DND-41 (cell line): Measurements from ENCODE around the gene GTF2E1.

Experiments used
- ATAC-seq: fragments of 200-7000 bp; cut with Tn5 transposase; 3 replicates; pipeline ENCODE4 v1.9.1; 2021; ENCODE audit warnings: low read depth; ENCODE audit not compliant: insufficient read depth
- DNase-seq: peaks from one replicate; pipeline ENCODE4 v3.0.0-alpha.2; 2020
- H2AFZ ChIP-seq: 2 replicates; pipeline ENCODE4 v1.6.0; 2012; ENCODE audit warnings: low read depth, low read length
- H3K27ac ChIP-seq: 2 replicates; pipeline ENCODE4 v1.5.1; 2012; ENCODE audit warnings: low read length, inconsistent platforms
- H3K27me3 ChIP-seq: fragments of 200-600 bp; sonication (generic); 2 replicates; pipeline ENCODE4 v1.6.0; 2012; ENCODE audit warnings: low read length, mild to moderate bottlenecking, inconsistent platforms; ENCODE audit not compliant: insufficient read depth, poor library complexity
- H3K36me3 ChIP-seq: 2 replicates; pipeline ENCODE4 v1.5.1; 2012; ENCODE audit warnings: low read length, inconsistent platforms; ENCODE audit not compliant: insufficient read depth
- H3K4me1 ChIP-seq: 2 replicates; pipeline ENCODE4 v1.5.1; 2012; ENCODE audit warnings: mild to moderate bottlenecking, low read length; ENCODE audit not compliant: insufficient read depth
- H3K4me2 ChIP-seq: 2 replicates; pipeline ENCODE4 v1.6.0; 2012; ENCODE audit warnings: mild to moderate bottlenecking, moderate library complexity, low read length, inconsistent platforms; ENCODE audit not compliant: insufficient read depth
- H3K4me3 ChIP-seq, 2 experiments: fragments of 200-600 bp in 1 of 2; shearing (Covaris generic) in 1 of 2; 2 replicates each; pipeline ENCODE4 v1.5.1; 2012 to 2016; ENCODE audit warnings: inconsistent platforms in 2 of 2, low read length in 2 of 2, mild to moderate bottlenecking in 2 of 2, low read depth in 1 of 2, moderate library complexity in 1 of 2
- H3K79me2 ChIP-seq: 2 replicates; pipeline ENCODE4 v1.6.0; 2012; ENCODE audit warnings: low read length, inconsistent platforms; ENCODE audit not compliant: insufficient read depth
- H3K9ac ChIP-seq: 2 replicates; pipeline ENCODE4 v1.6.0; 2012; ENCODE audit warnings: low read depth, mild to moderate bottlenecking, inconsistent platforms, low read length, moderate library complexity
- H3K9me3 ChIP-seq: 2 replicates; pipeline ENCODE4 v1.5.1; 2012; ENCODE audit warnings: low read length, moderate library complexity, mild to moderate bottlenecking, inconsistent platforms; ENCODE audit not compliant: insufficient read depth, severe bottlenecking
- H4K20me1 ChIP-seq: 2 replicates; pipeline ENCODE4 v1.6.0; 2012; ENCODE audit warnings: low read length; ENCODE audit not compliant: insufficient read depth
- CTCF ChIP-seq: IDR thresholded peaks from 2 replicates; pipeline ENCODE4 v1.5.1; 2012; ENCODE audit warnings: borderline replicate concordance, low read length, moderate library complexity, mild to moderate bottlenecking; ENCODE audit not compliant: poor library complexity, severe bottlenecking; ENCODE audit errors: extremely low read depth
- EZH2 ChIP-seq: IDR thresholded peaks from 3 replicates; pipeline ENCODE4 v1.6.1; 2012; ENCODE audit warnings: borderline replicate concordance, low read depth, mild to moderate bottlenecking, moderate library complexity, low read length, inconsistent platforms; ENCODE audit not compliant: severe bottlenecking

The GTF2E1 gene

GRCh38 chr3:120764206-120764605 is 21.7 kb downstream of the GTF2E1 start:
- H3K4me1 ChIP-seq: no peaks in the 10 kb centered on the region
- no peak overlapping the region for H3K4me2 ChIP-seq
- TF ChIP-seq EZH2 (no peak), CTCF (no peak)
- peaks cover 10% of the 10 kb centered on the region; the same call in 1 of the 2 replicates for H4K20me1 ChIP-seq
- peaks cover 44% of the 10 kb centered on the region for H3K79me2 ChIP-seq
- ATAC-seq: no peak
- H3K9ac ChIP-seq: no peak overlapping the region
- H3K9me3 ChIP-seq: no peaks in the 10 kb centered on the region
- H2AFZ ChIP-seq: no peak overlapping the region
- no peak overlapping the region for H3K27ac ChIP-seq
- H3K27me3 ChIP-seq: no peaks in the 10 kb centered on the region
- DNase-seq: no peak
- no peak overlapping the region for H3K4me3 ChIP-seq
- no peaks in the 10 kb centered on the region for H3K36me3 ChIP-seq

GRCh38 chr3:120765830-120766493 is 23.4 kb downstream of the GTF2E1 start:
- ATAC-seq: no peak
- Histone ChIP-seq H2AFZ (no peak overlapping the region), H3K9ac (no peak overlapping the region), H4K20me1 (peaks cover 13% of the 10 kb centered on the region; the same call in 1 of the 2 replicates), H3K79me2 (peaks cover 50% of the 10 kb centered on the region), H3K4me1 (no peaks in the 10 kb centered on the region), H3K4me3 (no peak overlapping the region), H3K27ac (no peak overlapping the region), H3K9me3 (no peaks in the 10 kb centered on the region), H3K4me2 (no peak overlapping the region), H3K36me3 (peaks cover 5% of the 10 kb centered on the region; the same call in 1 of the 2 replicates), H3K27me3 (no peaks in the 10 kb centered on the region)
- DNase-seq: no peak
- no peak for TF ChIP-seq EZH2
- TF ChIP-seq CTCF: no peak

GRCh38 chr3:120766576-120766975 is 24.0 kb downstream of the GTF2E1 start:
- peaks cover 50% of the 10 kb centered on the region for H3K79me2 ChIP-seq
- no peak overlapping the region for H3K4me3 ChIP-seq
- TF ChIP-seq EZH2 (no peak), CTCF (no peak)
- no peak overlapping the region for H2AFZ ChIP-seq
- no peak overlapping the region for H3K27ac ChIP-seq
- H3K9me3 ChIP-seq: no peaks in the 10 kb centered on the region
- no peak for DNase-seq
- no peak for ATAC-seq
- no peaks in the 10 kb centered on the region for H3K27me3 ChIP-seq
- H3K36me3 ChIP-seq: peaks cover 10% of the 10 kb centered on the region; the same call in 1 of the 2 replicates
- no peaks in the 10 kb centered on the region for H3K4me1 ChIP-seq
- H4K20me1 ChIP-seq: peaks cover 13% of the 10 kb centered on the region; the same call in 1 of the 2 replicates
- no peak overlapping the region for H3K9ac ChIP-seq
- H3K4me2 ChIP-seq: no peak overlapping the region
